Panc1 (cell line): ENCODE results near the gene CAPN15. TPM values are rescaled to one million over a fixed set of nuclear protein-coding genes. Genes with fewer than 3 reads are reported as not detected.
A peak's percentile ranks its signal among the peaks of the same experiment; 100 is the strongest.

Source experiments
- ATAC-seq: fragments of 200-7000 bp; cut with Tn5 transposase; 2 replicates; pipeline ENCODE4 v1.9.1; 2020; ENCODE audit warnings: mild to moderate bottlenecking, moderate library complexity
- BruUV-seq: library from RNA; stranded (reverse); fragments of 400-500 nt; replicated peaks from 2 replicates; lab custom pipeline; 2021; lab: Mats Ljungman, UMichigan
- CTCF ChIA-PET: fragments of 300-600 bp; sonication (Branson Sonifier 250); formaldehyde crosslinking; loops from one replicate; lab custom pipeline; 2022; ENCODE audit warnings: antibody characterized with exemption; lab: Charles Lee
- POLR2A ChIA-PET: fragments of 300-600 bp; sonication (Branson Sonifier 250); formaldehyde crosslinking; loops from one replicate; lab custom pipeline; 2022; ENCODE audit warnings: antibody characterized with exemption; lab: Charles Lee
- DNase-seq: peaks from one replicate; pipeline ENCODE4 v3.0.0-alpha.2; 2010; ENCODE audit warnings: low read depth, low spot score
- H3K27ac ChIP-seq: 2 replicates; pipeline ENCODE4 v1.5.1; 2011; ENCODE audit warnings: mild to moderate bottlenecking, low read length, inconsistent platforms
- H3K27me3 ChIP-seq: fragments of 200-500 bp; sonication (Bioruptor generic); 2 replicates; pipeline ENCODE4 v1.6.0; 2014; ENCODE audit warnings: low read length, inconsistent platforms; ENCODE audit not compliant: control insufficient read depth, insufficient read depth
- H3K36me3 ChIP-seq: fragments of 200-500 bp; sonication (Bioruptor generic); 2 replicates; pipeline ENCODE4 v1.5.1; 2014; ENCODE audit warnings: inconsistent platforms, mild to moderate bottlenecking, low read length, moderate library complexity; ENCODE audit not compliant: control insufficient read depth, insufficient read depth
- H3K4me1 ChIP-seq: 2 replicates; pipeline ENCODE4 v1.5.1; 2011; ENCODE audit warnings: inconsistent platforms, mild to moderate bottlenecking, low read length, moderate library complexity; ENCODE audit not compliant: control insufficient read depth, insufficient read depth
- H3K4me3 ChIP-seq, 2 experiments: 2 replicates each; pipeline ENCODE4 v1.5.1; 2011 to 2012; ENCODE audit warnings: low read depth in 2 of 2, low read length in 2 of 2, mild to moderate bottlenecking in 2 of 2, inconsistent platforms in 1 of 2, moderate library complexity in 1 of 2
- H3K9me3 ChIP-seq: fragments of 200-500 bp; sonication (Bioruptor generic); 2 replicates; pipeline ENCODE4 v1.5.1; 2014; ENCODE audit warnings: low read depth, mild to moderate bottlenecking, inconsistent platforms, low read length, moderate library complexity; ENCODE audit not compliant: control insufficient read depth, insufficient read depth
- CTCF ChIP-seq: fragments of 450-650 bp; IDR thresholded peaks from 2 replicates; pipeline ENCODE4 v1.5.1; 2017; ENCODE audit warnings: mild to moderate bottlenecking
- POLR2AphosphoS5 ChIP-seq: IDR thresholded peaks from 2 replicates; pipeline ENCODE4 v1.6.1; 2012; ENCODE audit warnings: mild to moderate bottlenecking, low read depth, low read length, moderate library complexity
- REST ChIP-seq, 2 experiments: IDR thresholded peaks; 2 replicates each; pipeline ENCODE4 v1.6.1; 2011 to 2012; ENCODE audit warnings: low read depth in 2 of 2, control low read depth in 1 of 2, low read length in 1 of 2, mild to moderate bottlenecking in 1 of 2, moderate library complexity in 1 of 2; ENCODE audit not compliant: insufficient read depth in 1 of 2
- SIN3A ChIP-seq: IDR thresholded peaks from 2 replicates; pipeline ENCODE4 v1.6.1; 2012; ENCODE audit warnings: low read depth, mild to moderate bottlenecking, low read length, moderate library complexity, borderline replicate concordance; ENCODE audit not compliant: insufficient read depth
- TCF7L2 ChIP-seq: IDR thresholded peaks from 2 replicates; pipeline ENCODE4 v1.6.1; 2011; ENCODE audit warnings: mild to moderate bottlenecking, low read depth, low read length, inconsistent platforms
- in situ Hi-C: cut with HindIII; loops from 2 replicates; pipeline ENCODE4 v1.10.0; 2016; ENCODE audit warnings: low sequenced_read_pairs, low pct_unique_long_range_greater_than_20kb
- intact Hi-C: fragments of 100-400 bp; cut with micrococcal nuclease; formaldehyde crosslinking; loops from one replicate; pipeline ENCODE4 v1.10.0; 2022; ENCODE audit not compliant: unreplicated experiment
- total RNA-seq: library from RNA; stranded (reverse); gene quantifications from one replicate; pipeline ENCODE4 v1.2.1, GENCODE V29; 2021; ENCODE audit not compliant: unreplicated experiment

Gene CAPN15
- total RNA-seq, 1 experiment from 2014 or later: 78.5 TPM

GRCh38 chr16:537415-538335 is 10.2 kb downstream of the CAPN15 start:
- H3K27me3 ChIP-seq: no peaks in the 10 kb centered on the region
- CTCF ChIA-PET: interaction anchor here (0.6 to 0.7 kb wide), 2 partner anchors 8 to 48 kb away, joined by 3 to 4 read pairs; no protein-coding TSS in a partner anchor
- in situ Hi-C loops: no loop called here
- ATAC-seq (no peak), DNase-seq (no peak)
- H3K9me3 ChIP-seq: no peaks in the 10 kb centered on the region
- POLR2A ChIA-PET: no interaction called here
- H3K36me3 ChIP-seq: no peaks in the 10 kb centered on the region
- H3K4me1 ChIP-seq: peaks cover 29% of the 10 kb centered on the region
- H3K4me3 ChIP-seq: no peak overlapping the region
- no TSS peak for BruUV-seq
- no peak for TF ChIP-seq TCF7L2
- no peak for TF ChIP-seq SIN3A
- peak; percentile 72; the same call in 1 of the 2 replicates for TF ChIP-seq CTCF
- intact Hi-C loops: no loop called here
- no peak overlapping the region for H3K27ac ChIP-seq

- DNase-seq (no peak), ATAC-seq (no peak)
- H3K4me1 ChIP-seq: peaks cover 11% of the 10 kb centered on the region
- no TSS peak for BruUV-seq
- no peaks in the 10 kb centered on the region for H3K27me3 ChIP-seq
- in situ Hi-C loops (no loop called here), intact Hi-C loops (no loop called here)
- ChIA-PET POLR2A (no interaction called here), CTCF (no interaction called here)
- no peak overlapping the region for H3K4me3 ChIP-seq
- TF ChIP-seq REST (IDR thresholded peaks at IDR 0.05; ENCODE audit: insufficient read depth in 1 of 2, low read depth in 2 of 2, low read length in 1 of 2) (no peak), SIN3A (no peak), CTCF (no peak), TCF7L2 (no peak), POLR2AphosphoS5 (no peak)
- no peaks in the 10 kb centered on the region for H3K9me3 ChIP-seq
- no peak overlapping the region for H3K27ac ChIP-seq
- no peaks in the 10 kb centered on the region for H3K36me3 ChIP-seq
Observed at GRCh38 chr16:539901-540530, 12.5 kb downstream of the CAPN15 start.
